Muscle of back (tissue), 11 donors: Measurements from ENCODE around the gene AP5Z1. TPM values are rescaled to one million over a fixed set of nuclear protein-coding genes. Genes with fewer than 3 reads are reported as not detected.
A peak's percentile ranks its signal among the peaks of the same experiment; 100 is the strongest.
"Not testable (repeated sequence)": the region's sequence is repeated elsewhere in the genome, so short reads cannot be mapped to it uniquely, and the experiment has no call there.

Source experiments
- DNase-seq, 3 donors: peaks; one replicate each; pipeline versions ENCODE4 v3.0.0 to v3.0.0-alpha.2; 2013
- polyA plus RNA-seq, 10 donors: library from polyadenylated mRNA; unstranded; fragments of 120-200 nt; gene quantifications; one replicate each; pipeline ENCODE4 v1.2.1, GENCODE V29; 2013; ENCODE audit not compliant: insufficient read length in 10 of 10

The AP5Z1 gene
- polyA plus RNA-seq, 10 donors, result 9.1 to 23.4 (median 12.2) TPM

GRCh38 chr7:4800487-4800886 is 25.1 kb downstream of the AP5Z1 start:
- no peak for DNase-seq

- no peak for DNase-seq
These were observed 25.8 kb downstream of the AP5Z1 start for GRCh38 chr7:4800926-4801838.

DNA sequence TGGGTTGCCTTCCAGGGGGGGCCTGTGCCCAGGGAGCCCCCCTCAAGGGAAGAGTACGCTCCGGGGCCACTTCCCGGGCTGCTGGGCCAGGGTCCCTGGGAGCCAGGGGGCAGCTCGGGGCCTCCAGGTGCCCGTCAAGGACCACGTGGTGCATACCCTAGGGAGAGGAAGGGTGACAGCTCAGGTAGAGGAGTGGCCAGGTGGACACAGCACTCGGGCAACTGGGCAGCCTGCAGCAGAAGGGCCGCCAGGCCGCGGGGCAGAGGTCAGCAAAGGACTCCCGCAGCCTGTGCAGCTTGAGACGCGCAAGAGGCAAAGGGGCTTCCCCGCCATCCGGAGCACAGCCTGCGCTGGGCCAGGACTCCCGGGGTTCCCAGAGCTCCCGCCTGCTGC is 26.4 kb downstream of the AP5Z1 start:
- DNase-seq, result no peak

- DNase-seq, result not testable (repeated sequence)
These were observed 27.2 kb downstream of the AP5Z1 start for GRCh38 chr7:4802577-4802976.

DNA sequence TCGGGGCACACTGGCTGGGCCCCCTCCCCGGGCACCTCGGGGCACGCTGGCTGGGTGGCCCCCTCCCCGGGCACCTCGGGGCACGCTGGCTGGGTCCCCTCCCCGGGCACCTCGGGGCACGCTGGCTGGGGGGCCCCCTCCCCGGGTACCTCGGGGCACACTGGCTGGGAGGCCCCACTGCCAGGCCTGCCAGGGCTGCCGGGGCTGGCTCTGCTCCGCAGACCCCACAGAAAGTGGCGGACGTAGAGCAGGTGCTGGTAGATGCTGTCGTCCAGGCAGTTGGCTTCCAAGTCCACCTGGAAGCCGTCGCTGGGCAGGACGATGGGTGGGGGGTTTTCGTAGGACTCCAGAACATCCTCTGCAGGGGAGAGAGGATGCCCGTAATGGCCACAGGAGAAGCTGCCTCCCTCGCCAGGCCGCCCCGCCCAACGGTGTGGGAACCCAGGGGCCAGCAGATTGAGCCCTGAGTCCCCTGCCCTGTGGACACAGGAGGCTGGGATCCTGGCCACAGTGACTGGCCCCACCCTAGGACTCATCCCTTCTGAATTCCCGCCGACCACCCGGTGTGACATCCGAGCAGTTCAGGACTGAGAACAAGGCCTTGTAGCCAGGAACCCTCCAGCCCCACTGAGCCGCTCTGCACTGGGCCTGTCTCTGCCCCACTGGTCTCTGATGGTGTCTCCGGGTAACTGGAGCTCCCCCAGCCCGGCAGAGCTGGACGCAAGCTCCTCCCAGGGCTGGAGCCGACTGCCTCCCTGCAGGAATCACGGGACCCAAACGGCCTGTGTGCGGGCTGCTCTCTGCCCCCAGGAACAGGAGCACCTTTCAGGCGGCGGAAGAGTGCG is 28.2 kb downstream of the AP5Z1 start:
- no peak for DNase-seq

- no peak for DNase-seq
These were observed 29.9 kb downstream of the AP5Z1 start for GRCh38 chr7:4805110-4805983.

GRCh38 chr7:4805984-4806300 is 30.5 kb downstream of the AP5Z1 start:
- DNase-seq, result no peak

GRCh38 chr7:4806983-4807597 is 31.7 kb downstream of the AP5Z1 start:
- DNase-seq, result no peak

GRCh38 chr7:4807598-4808016 is 32.2 kb downstream of the AP5Z1 start:
- DNase-seq, result peak in 1 of 3 donors; percentile 60

DNA sequence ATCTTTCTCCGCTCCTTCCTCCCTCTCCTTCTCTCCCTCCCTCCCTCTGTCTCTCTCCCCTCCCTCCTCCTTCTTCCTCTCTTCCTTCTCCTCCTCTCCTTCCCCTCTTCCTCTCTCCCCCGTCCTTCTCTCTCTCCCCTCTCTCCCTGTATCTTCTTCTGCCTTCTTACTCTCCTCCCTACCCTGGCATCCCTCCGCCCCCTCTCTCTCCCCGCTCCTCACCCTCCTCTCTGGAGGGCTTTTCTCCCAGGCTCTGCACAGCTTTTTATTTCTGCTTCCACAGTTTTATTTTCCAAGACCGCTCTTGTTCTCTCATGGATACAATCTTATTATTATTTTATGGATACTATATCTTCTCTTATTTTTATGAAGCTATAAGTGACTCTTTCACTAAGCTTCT is 32.6 kb downstream of the AP5Z1 start:
- no peak for DNase-seq

DNA sequence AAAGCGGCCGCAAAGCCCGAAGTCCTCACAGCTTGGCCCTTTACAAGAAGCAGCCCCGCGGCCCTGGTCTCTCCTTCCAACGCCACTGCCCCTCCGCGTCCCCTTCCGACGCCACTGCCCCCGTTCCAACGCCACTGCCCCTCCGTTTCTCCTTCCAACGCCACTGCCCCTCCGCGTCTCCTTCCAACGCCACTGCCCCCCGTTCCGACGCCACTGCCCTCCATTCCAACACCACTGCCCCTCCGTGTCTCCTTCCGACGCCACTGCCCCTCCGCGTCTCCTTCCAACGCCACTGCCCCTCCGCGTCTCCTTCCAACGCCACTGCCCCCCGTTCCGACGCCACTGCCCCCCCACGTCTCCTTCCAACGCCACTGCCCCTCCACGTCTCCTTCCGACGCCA is 33.1 kb downstream of the AP5Z1 start:
- no peak for DNase-seq

- no peak for DNase-seq
These were observed 33.7 kb downstream of the AP5Z1 start for GRCh38 chr7:4809091-4809591.

- DNase-seq, result no peak
These were observed 34.2 kb downstream of the AP5Z1 start for GRCh38 chr7:4809666-4810065.

DNA sequence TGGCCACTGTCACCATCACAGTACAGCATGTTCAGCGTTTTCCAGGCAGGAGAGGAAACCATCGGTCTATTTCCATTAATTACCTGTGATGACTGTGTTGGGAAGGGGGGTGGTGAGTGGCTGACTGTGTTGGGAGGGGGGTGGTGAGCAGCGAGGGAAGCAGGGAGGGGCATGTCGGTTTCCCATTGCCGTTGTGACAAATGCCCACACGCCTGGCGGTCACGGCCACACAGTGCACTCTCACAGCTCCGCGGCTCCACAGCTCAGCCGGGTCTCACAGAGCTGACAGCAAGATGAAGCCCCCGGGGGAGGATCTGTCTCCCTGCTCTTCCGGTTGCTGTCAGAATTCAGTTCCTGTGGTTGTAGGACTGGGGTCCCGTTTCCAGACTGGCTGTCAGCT is 39.0 kb downstream of the AP5Z1 start:
- DNase-seq, result no peak

GRCh38 chr7:4815121-4815520 is 39.7 kb downstream of the AP5Z1 start:
- DNase-seq, result no peak

- DNase-seq, result no peak
These were observed 40.4 kb downstream of the AP5Z1 start for GRCh38 chr7:4815609-4816418.

GRCh38 chr7:4816419-4817080 is 41.1 kb downstream of the AP5Z1 start:
- DNase-seq, result no peak

DNA sequence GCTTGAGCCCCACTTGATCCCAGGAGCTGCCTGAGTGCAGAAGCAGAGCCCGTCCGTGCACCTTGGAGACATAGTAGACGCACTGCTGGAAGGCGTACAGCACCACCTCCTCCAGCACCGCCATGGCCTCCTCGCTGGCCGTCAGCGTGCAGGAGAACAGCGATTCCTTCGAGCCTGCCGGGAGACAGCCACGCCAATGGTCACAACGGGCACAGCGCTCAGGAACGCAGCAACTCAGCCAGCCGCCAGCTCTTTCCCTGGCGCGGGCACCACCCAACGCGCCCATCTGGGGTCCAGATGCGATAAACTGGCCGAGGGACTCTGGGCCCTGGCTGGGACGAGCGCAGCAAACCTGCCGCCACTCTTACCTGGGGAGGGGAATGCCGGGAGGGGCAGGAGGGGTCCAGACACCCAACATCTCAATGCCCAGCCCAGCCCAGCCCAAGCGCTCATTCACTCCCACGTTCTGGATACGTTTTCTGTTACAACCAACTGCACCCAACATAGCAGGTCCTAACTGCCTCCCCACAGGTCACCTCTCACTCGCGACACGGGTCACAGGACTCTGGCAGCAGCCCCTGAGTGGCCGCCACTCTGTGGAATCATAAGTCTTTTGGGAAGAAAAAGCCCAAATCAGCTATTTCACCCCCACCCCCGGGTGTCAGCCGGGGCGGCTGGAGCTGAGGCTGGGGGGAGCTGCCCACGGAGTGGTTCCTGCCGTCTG is 41.9 kb downstream of the AP5Z1 start:
- no peak for DNase-seq
